GM12878 (cell line): Measurements from ENCODE around the gene CYP2A7. TPM values are rescaled to one million over a fixed set of nuclear protein-coding genes. Genes with fewer than 3 reads are reported as not detected.
"Not testable (repeated sequence)": the region's sequence is repeated elsewhere in the genome, so short reads cannot be mapped to it uniquely, and the experiment has no call there.

Experiments
- ATAC-seq: fragments of 200-7000 bp; cut with Tn5 transposase; 3 replicates; pipeline ENCODE4 v1.9.1; 2020; ENCODE audit warnings: mild to moderate bottlenecking, moderate library complexity
- Bru-seq: library from RNA; stranded (reverse); fragments of 400-500 nt; gene quantifications from one replicate; lab custom pipeline; 2021; lab: Mats Ljungman, UMichigan
- BruChase-seq, 2 experiments: library from RNA; stranded (reverse); fragments of 400-500 nt; gene quantifications; one replicate each; lab custom pipeline; 2021; lab: Mats Ljungman, UMichigan
- BruUV-seq: library from RNA; stranded (reverse); fragments of 400-500 nt; replicated peaks from 2 replicates; lab custom pipeline; 2021; lab: Mats Ljungman, UMichigan
- CTCF ChIA-PET: fragments of 300-600 bp; sonication (Branson Sonifier 250); formaldehyde crosslinking; extraction: SDS; loops from one replicate; lab custom pipeline; 2021; ENCODE audit warnings: inconsistent platforms; lab: Yijun Ruan, JAX
- POLR2A ChIA-PET: fragments of 350-600 bp; formaldehyde crosslinking; extraction: SDS; loops from one replicate; lab custom pipeline; 2021; ENCODE audit warnings: inconsistent platforms; lab: Charles Lee
- RAD21 ChIA-PET: fragments of 300-600 bp; sonication (Branson Sonifier 250); formaldehyde crosslinking; loops from one replicate; lab custom pipeline; 2023; ENCODE audit warnings: antibody characterized with exemption; ENCODE audit not compliant: unreplicated experiment; lab: Charles Lee
- SMC1A ChIA-PET: fragments of 300-600 bp; sonication (Branson Sonifier 250); formaldehyde crosslinking; loops from one replicate; lab custom pipeline; 2023; ENCODE audit not compliant: unreplicated experiment, uncharacterized antibody; lab: Charles Lee
- DNase-seq: peaks from one replicate; pipeline ENCODE4 v3.0.0-alpha.2; 2011; ENCODE audit warnings: low read depth, low spot score
- FAIRE-seq: peaks from 3 replicates; lab custom pipeline; 2011; peaks lifted over from hg19 to GRCh38; lab: Jason Lieb, UNC
- H2AFZ ChIP-seq: 2 replicates; pipeline ENCODE4 v1.6.0; 2011; ENCODE audit warnings: low read depth, low read length, control low read depth; ENCODE audit not compliant: control insufficient read depth
- H3K27ac ChIP-seq: 2 replicates; pipeline ENCODE4 v1.5.1; 2011; ENCODE audit warnings: control low read depth; ENCODE audit not compliant: control insufficient read depth, insufficient read depth
- H3K27me3 ChIP-seq, 2 experiments: replicated peaks in 1 of 2; 2 replicates each; pipeline versions ENCODE4 v1.6.0 to v1.6.1; 2011; ENCODE audit warnings: low read length in 1 of 2; ENCODE audit not compliant: control insufficient read depth in 2 of 2, insufficient read depth in 2 of 2
- H3K36me3 ChIP-seq, 2 experiments: 2 replicates each; pipeline ENCODE4 v1.5.1; 2011; ENCODE audit warnings: low read length in 1 of 2; ENCODE audit not compliant: control insufficient read depth in 2 of 2, insufficient read depth in 2 of 2
- H3K4me1 ChIP-seq: 2 replicates; pipeline ENCODE4 v1.6.1; 2011; ENCODE audit warnings: mild to moderate bottlenecking, low read length, moderate library complexity, mixed read lengths; ENCODE audit not compliant: control insufficient read depth, insufficient read depth
- H3K4me2 ChIP-seq: 2 replicates; pipeline ENCODE4 v1.6.0; 2011; ENCODE audit warnings: control low read depth; ENCODE audit not compliant: control insufficient read depth, insufficient read depth
- H3K4me3 ChIP-seq: fragments of 200-600 bp; sonication (generic); 2 replicates; pipeline ENCODE4 v1.5.1; 2016
- H3K79me2 ChIP-seq: 2 replicates; pipeline ENCODE4 v1.6.0; 2011; ENCODE audit warnings: low read length; ENCODE audit not compliant: control insufficient read depth, insufficient read depth
- H3K9ac ChIP-seq: 2 replicates; pipeline ENCODE4 v1.8.0; 2011; ENCODE audit warnings: low read length, control low read depth, mixed read lengths; ENCODE audit not compliant: control insufficient read depth, insufficient read depth
- H3K9me3 ChIP-seq: replicated peaks from 3 replicates; pipeline ENCODE4 v1.5.1; 2011; ENCODE audit warnings: mild to moderate bottlenecking, low read length; ENCODE audit not compliant: control insufficient read depth, insufficient read depth
- H4K20me1 ChIP-seq: 2 replicates; pipeline ENCODE4 v1.6.0; 2011; ENCODE audit not compliant: control insufficient read depth, insufficient read depth
- WGBS: methylation state at CpG from one replicate; pipeline ENCODE4 v1.1.6; 2016; ENCODE audit warnings: low lambda C conversion rate; ENCODE audit not compliant: insufficient replicate concordance, insufficient coverage; ENCODE audit errors: missing lambda C conversion rate; 5-methylcytosine and 5-hydroxymethylcytosine counted together
- in situ Hi-C: fragments of 300-500 bp; cut with MboI; formaldehyde crosslinking; loops from 9 replicates; pipeline ENCODE4 v1.14.3; 2018; ENCODE audit warnings: mixed read lengths
- intact Hi-C: fragments of 100-400 bp; cut with micrococcal nuclease; formaldehyde crosslinking; loops from one replicate; pipeline ENCODE4 v1.14.2; 2022; ENCODE audit not compliant: unreplicated experiment
- long read RNA-seq, 2 experiments: library from polyadenylated mRNA; unstranded; transcript quantifications; one replicate each; pipeline ENCODE4 v2.0.0, GENCODE V29; 2019 to 2020
- polyA minus RNA-seq, 3 experiments: library from RNA; depleted of rRNA, polyadenylated mRNA; stranded (reverse); fragments of >200 nt; gene quantifications; 2 replicates each; pipeline ENCODE4 v1.2.3, GENCODE V29; 2011
- polyA plus RNA-seq, 11 experiments: library from polyadenylated mRNA; depleted of rRNA in 4 of 11; unstranded in 6 of 11; stranded (reverse) in 5 of 11; fragments of >200 nt; fragmentation: Nextera tagmentation in 4 of 11; fragmentation: Illumina TruSeq in 1 of 11; extraction: Ambion mirVana in 4 of 11; extraction: Trizol in 1 of 11; gene quantifications; 1 replicate in 1 of 11; 2 replicates in 10 of 11; pipeline versions ENCODE4 v1.2.1 to v1.2.3, GENCODE V29; 2011 to 2016; ENCODE audit warnings: inconsistent platforms in 2 of 11, missing spikeins in 2 of 11, low read depth in 1 of 11
- total RNA-seq, 4 experiments: library from RNA; depleted of rRNA in 3 of 4; stranded (reverse); fragments of >200 nt in 3 of 4; fragmentation: Illumina TruSeq in 1 of 4; extraction: Trizol in 1 of 4; gene quantifications; 2 replicates each; pipeline versions ENCODE4 v1.2.1 to v1.2.3, GENCODE V29; 2013 to 2021

CYP2A7 gene, protein sequence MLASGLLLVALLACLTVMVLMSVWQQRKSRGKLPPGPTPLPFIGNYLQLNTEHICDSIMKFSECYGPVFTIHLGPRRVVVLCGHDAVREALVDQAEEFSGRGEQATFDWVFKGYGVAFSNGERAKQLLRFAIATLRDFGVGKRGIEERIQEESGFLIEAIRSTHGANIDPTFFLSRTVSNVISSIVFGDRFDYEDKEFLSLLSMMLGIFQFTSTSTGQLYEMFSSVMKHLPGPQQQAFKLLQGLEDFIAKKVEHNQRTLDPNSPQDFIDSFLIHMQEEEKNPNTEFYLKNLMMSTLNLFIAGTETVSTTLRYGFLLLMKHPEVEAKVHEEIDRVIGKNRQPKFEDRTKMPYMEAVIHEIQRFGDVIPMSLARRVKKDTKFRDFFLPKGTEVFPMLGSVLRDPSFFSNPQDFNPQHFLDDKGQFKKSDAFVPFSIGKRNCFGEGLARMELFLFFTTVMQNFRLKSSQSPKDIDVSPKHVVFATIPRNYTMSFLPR
- not detected in 2 replicates for total RNA-seq (2013; cell fraction: nucleolus; rRNA removed)
- total RNA-seq (2014; rRNA removed) (not detected in 2 replicates), total RNA-seq (2014; rRNA removed; fragmentation: Illumina TruSeq; extraction: Trizol) (not detected in 2 replicates), total RNA-seq (2021) (not detected in 2 replicates), polyA plus RNA-seq (2011; rRNA removed) (not detected in 2 replicates), polyA plus RNA-seq (2014; fragmentation: Illumina TruSeq; extraction: Trizol) (not detected in 2 replicates), polyA plus RNA-seq (2014; fragmentation: Nextera tagmentation; extraction: Ambion mirVana) (not detected), polyA plus RNA-seq (2014; rRNA removed) (not detected in 2 replicates), polyA plus RNA-seq (2016; fragmentation: Nextera tagmentation; extraction: Ambion mirVana) (not detected), polyA minus RNA-seq (2011; rRNA and poly(A)+ RNA removed) (not detected in 2 replicates), Bru-seq, nascent RNA (not detected), BruChase-seq, experiment 1, labeled RNA remaining after a 6-hour chase (not detected), BruChase-seq, experiment 2, labeled RNA remaining after a 2-hour chase (not detected)
- not detected for polyA plus RNA-seq (2011; ENCODE audit: low read depth)
- polyA plus RNA-seq (2011; cell fraction: cytosol; rRNA removed): not detected in 2 replicates
- polyA plus RNA-seq (2011; cell fraction: nucleus; rRNA removed): not detected in 2 replicates
- not detected in 2 replicates for polyA plus RNA-seq (2012)
- polyA minus RNA-seq (2011; cell fraction: cytosol; rRNA and poly(A)+ RNA removed): not detected in 2 replicates
- not detected in 2 replicates for polyA minus RNA-seq (2011; cell fraction: nucleus; rRNA and poly(A)+ RNA removed)
- long read RNA-seq, experiment 1: 0 reads
- long read RNA-seq, experiment 2: 0 reads

DNA sequence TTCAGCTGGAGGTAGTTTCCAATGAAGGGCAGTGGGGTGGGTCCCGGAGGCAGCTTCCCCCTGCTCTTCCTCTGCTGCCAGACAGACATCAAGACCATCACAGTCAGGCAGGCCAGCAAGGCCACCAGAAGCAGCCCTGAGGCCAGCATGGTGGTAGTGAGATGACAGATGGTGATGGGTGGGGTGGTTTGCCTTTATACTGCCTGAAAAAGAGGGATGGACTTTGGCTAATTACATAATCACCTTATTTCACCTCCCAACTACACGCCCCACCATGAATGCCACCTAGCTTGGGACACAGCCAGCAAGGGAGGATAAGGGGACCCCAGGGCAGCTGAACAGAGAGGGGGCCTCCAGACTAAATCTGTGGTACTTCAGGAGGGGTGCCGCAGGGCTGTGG is at the start of gene CYP2A7:
CYP2A7 (minus strand) TSS at position 170 of the 400 bp plus-strand sequence; CDS start at position 149, 21 bp downstream.
- DNase-seq, H3K79me2 ChIP-seq, POLR2A ChIA-PET, H3K9ac ChIP-seq, H3K4me1 ChIP-seq, H3K4me2 ChIP-seq, H3K27ac ChIP-seq, H3K4me3 ChIP-seq, H4K20me1 ChIP-seq, ATAC-seq, RAD21 ChIA-PET, H3K9me3 ChIP-seq, CTCF ChIA-PET, H2AFZ ChIP-seq, BruUV-seq, H3K36me3 ChIP-seq, in situ Hi-C loops, SMC1A ChIA-PET, FAIRE-seq, intact Hi-C loops, H3K27me3 ChIP-seq: not testable (repeated sequence)
- WGBS: 47% methylated on average over 3 of the region's 3 CpGs

GRCh38 chr19:40930799-40931198 is 48.8 kb upstream of the CYP2A7 start:
- H3K27me3 ChIP-seq, H3K36me3 ChIP-seq, RAD21 ChIA-PET, H3K27ac ChIP-seq, H3K4me2 ChIP-seq, DNase-seq, H4K20me1 ChIP-seq, POLR2A ChIA-PET, SMC1A ChIA-PET, H2AFZ ChIP-seq, FAIRE-seq, BruUV-seq, in situ Hi-C loops, H3K79me2 ChIP-seq, CTCF ChIA-PET, H3K9me3 ChIP-seq, intact Hi-C loops, H3K9ac ChIP-seq, H3K4me1 ChIP-seq, ATAC-seq, H3K4me3 ChIP-seq: not testable (repeated sequence)
- WGBS: 0% methylated on average over 2 of the region's 2 CpGs

GRCh38 chr19:40929942-40930341 is 47.9 kb upstream of the CYP2A7 start:
- H3K9ac ChIP-seq, H4K20me1 ChIP-seq, FAIRE-seq, H3K9me3 ChIP-seq, H3K27me3 ChIP-seq, in situ Hi-C loops, ATAC-seq, CTCF ChIA-PET, POLR2A ChIA-PET, H3K4me1 ChIP-seq, H3K36me3 ChIP-seq, H2AFZ ChIP-seq, H3K27ac ChIP-seq, H3K4me2 ChIP-seq, H3K4me3 ChIP-seq, H3K79me2 ChIP-seq, SMC1A ChIA-PET, intact Hi-C loops, BruUV-seq, DNase-seq, RAD21 ChIA-PET: not testable (repeated sequence)
- 20% methylated on average over 3 of the region's 3 CpGs for WGBS
